Stomach (tissue), 9 donors: ENCODE results near the gene SH3PXD2A. TPM values are rescaled to one million over a fixed set of nuclear protein-coding genes. Genes with fewer than 3 reads are reported as not detected.
A peak's percentile ranks its signal among the peaks of the same experiment; 100 is the strongest.

Experiments used
- DNase-seq, 2 donors: peaks; one replicate each; pipeline versions ENCODE4 v3.0.0 to v3.0.0-alpha.2; 2013 to 2019
- H3K27ac ChIP-seq, 5 donors: fragments of 200-600 bp in 4 of 5; sonication (generic) in 4 of 5; one replicate each; pipeline ENCODE4 v1.5.1; 2013 to 2019; ENCODE audit warnings: mild to moderate bottlenecking in 1 of 5, moderate library complexity in 1 of 5
- H3K27me3 ChIP-seq, 3 donors: fragments of 200-600 bp; sonication (generic); one replicate each; pipeline ENCODE4 v1.5.1; 2017 to 2019; ENCODE audit warnings: mixed run types in 1 of 3
- H3K36me3 ChIP-seq, 4 donors: fragments of 200-600 bp; sonication (generic); 1 replicate in 3 of 4; 2 replicates in 1 of 4; pipeline ENCODE4 v1.5.1; 2016 to 2019
- H3K4me1 ChIP-seq, 4 donors: fragments of 200-600 bp; sonication (generic); one replicate each; pipeline ENCODE4 v1.5.1; 2016 to 2019
- H3K4me3 ChIP-seq, 4 donors: fragments of 200-600 bp; sonication (generic) in 3 of 4; one replicate each; pipeline ENCODE4 v1.5.1; 2016 to 2019; ENCODE audit warnings: mild to moderate bottlenecking in 1 of 4
- H3K9me3 ChIP-seq, 4 donors: fragments of 200-600 bp; sonication (generic); one replicate each; pipeline ENCODE4 v1.5.1; 2016 to 2019
- EP300 ChIP-seq: sonication (generic); formaldehyde crosslinking; IDR thresholded peaks from one replicate; pipeline ENCODE4 v1.6.1; 2017; ENCODE audit warnings: antibody characterized with exemption
- POLR2A ChIP-seq, 4 donors: fragments of 450-650 bp; IDR thresholded peaks; one replicate each; pipeline ENCODE4 v1.6.1; 2016; ENCODE audit warnings: antibody characterized with exemption in 4 of 4, control low read depth in 2 of 4, mild to moderate bottlenecking in 1 of 4, moderate library complexity in 1 of 4
- POLR2AphosphoS5 ChIP-seq, 3 donors: sonication (generic); formaldehyde crosslinking; IDR thresholded peaks; one replicate each; pipeline ENCODE4 v1.6.1; 2016; ENCODE audit warnings: antibody characterized with exemption in 3 of 3
- WGBS, 5 donors: extraction: QIAGEN DNeasy Blood & Tissue Kit in 3 of 5; methylation state at CpG; one replicate each; pipeline versions ENCODE4 v1.1.5 to v1.1.7; 2013 to 2018; 5-methylcytosine and 5-hydroxymethylcytosine counted together
- intact Hi-C: fragments of 100-400 bp; cut with DNase I; formaldehyde crosslinking; loops from one replicate; pipeline ENCODE4 v1.15.1; 2023; ENCODE audit warnings: low total_unique reads
- polyA plus RNA-seq, 3 donors: library from polyadenylated mRNA; stranded (reverse); fragments of 200-250 nt; gene quantifications; one replicate each; pipeline ENCODE4 v1.2.3, GENCODE V29; 2013
- total RNA-seq, 5 donors: library from RNA; depleted of rRNA; stranded (reverse); fragments of >200 nt; gene quantifications; one replicate each; pipeline versions ENCODE4 v1.1.0 to v1.2.3, GENCODE V29; 2014 to 2016
- TF ChIP-seq, protein P1 (sequence below), 7 experiments: fragments of 450-650 bp in 4 of 7; fragments of 200-600 bp in 3 of 7; sonication (generic) in 3 of 7; IDR thresholded peaks; one replicate each; pipeline ENCODE4 v1.5.1; 2016 to 2019; ENCODE audit warnings: antibody characterized with exemption in 7 of 7, control low read depth in 2 of 7, mild to moderate bottlenecking in 1 of 7
- donor health status: healthy with polysubstance abuse.
- donor health status: Bipolar disorder and iron deficiency.
- donor health status: healthy.

SH3PXD2A gene
- total and polyA plus RNA-seq, 8 donors = 12.8 to 51.6 (median 24.0) TPM

- intact Hi-C loops = no loop called here
- no peak overlapping the region for H3K27ac ChIP-seq
- TF ChIP-seq, protein P1, sequence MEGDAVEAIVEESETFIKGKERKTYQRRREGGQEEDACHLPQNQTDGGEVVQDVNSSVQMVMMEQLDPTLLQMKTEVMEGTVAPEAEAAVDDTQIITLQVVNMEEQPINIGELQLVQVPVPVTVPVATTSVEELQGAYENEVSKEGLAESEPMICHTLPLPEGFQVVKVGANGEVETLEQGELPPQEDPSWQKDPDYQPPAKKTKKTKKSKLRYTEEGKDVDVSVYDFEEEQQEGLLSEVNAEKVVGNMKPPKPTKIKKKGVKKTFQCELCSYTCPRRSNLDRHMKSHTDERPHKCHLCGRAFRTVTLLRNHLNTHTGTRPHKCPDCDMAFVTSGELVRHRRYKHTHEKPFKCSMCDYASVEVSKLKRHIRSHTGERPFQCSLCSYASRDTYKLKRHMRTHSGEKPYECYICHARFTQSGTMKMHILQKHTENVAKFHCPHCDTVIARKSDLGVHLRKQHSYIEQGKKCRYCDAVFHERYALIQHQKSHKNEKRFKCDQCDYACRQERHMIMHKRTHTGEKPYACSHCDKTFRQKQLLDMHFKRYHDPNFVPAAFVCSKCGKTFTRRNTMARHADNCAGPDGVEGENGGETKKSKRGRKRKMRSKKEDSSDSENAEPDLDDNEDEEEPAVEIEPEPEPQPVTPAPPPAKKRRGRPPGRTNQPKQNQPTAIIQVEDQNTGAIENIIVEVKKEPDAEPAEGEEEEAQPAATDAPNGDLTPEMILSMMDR (IDR thresholded peaks at IDR 0.05) = no peak
- TF ChIP-seq POLR2A (IDR thresholded peaks at IDR 0.05) (no peak), POLR2AphosphoS5 (IDR thresholded peaks at IDR 0.05) (no peak), EP300 (no peak)
- 66 to 82% (median 71%) methylated on average over 5 of the region's 5 CpGs for WGBS, 5 donors
- H3K36me3 ChIP-seq = no peaks in the 10 kb centered on the region
- H3K9me3 ChIP-seq = no peaks in the 10 kb centered on the region
- peaks cover 0 to 6% (median 0%) of the 10 kb centered on the region in 3 donors for H3K27me3 ChIP-seq
- H3K4me3 ChIP-seq = no peak overlapping the region
- peak in 1 of 2 donors; percentile 75 for DNase-seq
- peaks cover 0 to 14% (median 8%) of the 10 kb centered on the region in 4 donors for H3K4me1 ChIP-seq
Observed at GRCh38 chr10:103569896-103570295, 285.5 kb downstream of the SH3PXD2A start.

DNA sequence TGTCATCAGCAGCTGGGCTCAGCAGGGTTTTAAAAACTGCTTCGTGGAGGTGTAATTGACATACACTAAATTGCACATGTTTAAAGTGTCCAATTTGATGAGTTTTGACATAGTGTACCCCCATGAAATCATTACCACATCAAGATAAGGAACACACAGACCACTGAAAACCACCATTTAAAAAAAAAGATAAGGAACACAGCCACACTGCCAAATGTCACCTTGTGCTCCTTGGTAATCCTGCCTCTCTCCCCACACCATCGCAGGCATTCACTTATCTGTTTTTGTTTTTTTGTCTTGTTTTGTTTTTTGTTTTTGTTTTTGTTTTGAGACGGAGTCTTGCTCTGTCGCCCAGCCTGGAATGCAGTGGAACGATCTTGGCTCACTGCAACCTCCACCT, 286.9 kb downstream of the SH3PXD2A start:
- Histone ChIP-seq H3K4me1 (peaks cover 0 to 13% (median 6%) of the 10 kb centered on the region in 4 donors), H3K27me3 (peaks cover 0 to 6% (median 0%) of the 10 kb centered on the region in 3 donors), H3K4me3 (no peak overlapping the region), H3K9me3 (no peaks in the 10 kb centered on the region), H3K36me3 (no peaks in the 10 kb centered on the region), H3K27ac (no peak overlapping the region)
- no peak for TF ChIP-seq POLR2AphosphoS5 (IDR thresholded peaks at IDR 0.05)
- no peak for TF ChIP-seq EP300
- TF ChIP-seq POLR2A (IDR thresholded peaks at IDR 0.05) = no peak
- TF ChIP-seq, protein P1 (IDR thresholded peaks at IDR 0.05) = no peak
- intact Hi-C loops = no loop called here
- DNase-seq = no peak
- 91 to 96% (median 93%) methylated on average over 5 of the region's 5 CpGs for whole genome bisulfite sequencing, 5 donors

- intact Hi-C loops = no loop called here
- Histone ChIP-seq H3K27ac (no peak overlapping the region), H3K9me3 (no peaks in the 10 kb centered on the region), H3K4me1 (no peaks in the 10 kb centered on the region), H3K27me3 (no peaks in the 10 kb centered on the region), H3K36me3 (no peaks in the 10 kb centered on the region), H3K4me3 (no peak overlapping the region)
- no peak for TF ChIP-seq POLR2AphosphoS5 (IDR thresholded peaks at IDR 0.05)
- TF ChIP-seq EP300 = no peak
- TF ChIP-seq, protein P1 (IDR thresholded peaks at IDR 0.05) = no peak
- no peak for TF ChIP-seq POLR2A (IDR thresholded peaks at IDR 0.05)
- no peak for DNase-seq
- WGBS, 5 donors = 58 to 72% (median 61%) methylated on average over 3 of the region's 3 CpGs
Observed at GRCh38 chr10:103566536-103566935, 288.8 kb downstream of the SH3PXD2A start.

DNA sequence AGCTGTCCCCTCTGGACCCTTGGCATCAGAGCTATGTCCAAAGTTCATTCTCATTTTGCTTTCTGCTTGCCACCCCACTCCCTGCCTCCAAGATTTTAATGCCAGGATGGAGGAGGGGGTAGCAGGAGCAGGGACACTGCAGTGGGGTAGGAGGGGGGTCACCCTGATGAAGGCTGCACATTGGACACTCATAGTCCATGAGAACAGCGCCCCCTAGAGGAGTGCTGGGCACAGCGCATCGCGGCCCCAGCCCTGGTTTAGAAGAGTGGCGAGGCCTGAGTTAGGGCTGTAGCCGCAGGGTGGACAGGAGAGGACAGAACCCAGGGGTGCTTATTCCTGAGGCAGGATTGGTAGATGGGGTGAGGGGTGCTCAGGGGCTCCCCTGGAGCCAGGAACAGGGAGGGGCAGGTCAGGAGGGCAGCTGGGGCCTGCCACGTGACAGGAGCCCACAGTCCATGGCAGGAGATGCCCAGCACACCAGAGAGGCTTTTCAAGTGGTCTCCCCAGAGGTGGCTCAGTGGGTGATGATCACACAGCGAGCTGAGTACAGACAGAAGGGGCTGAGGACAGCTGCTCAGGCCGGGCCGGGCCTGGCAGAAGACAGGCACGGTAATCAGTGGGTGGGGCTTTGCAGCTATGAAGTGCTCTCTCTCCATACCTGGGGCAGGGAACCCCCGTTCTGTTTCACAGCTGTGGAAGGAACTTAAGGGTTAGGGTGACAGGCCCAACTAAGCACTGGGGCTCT, 290.4 kb downstream of the SH3PXD2A start:
- H3K4me1 ChIP-seq = no peaks in the 10 kb centered on the region
- 47 to 67% (median 57%) methylated on average over 11 to 12 of the region's 12 CpGs for WGBS, 5 donors
- no peak for DNase-seq

More for the DNA sequence above, 290.4 kb downstream of the SH3PXD2A start:
- H3K36me3 ChIP-seq = no peaks in the 10 kb centered on the region
- peaks cover 0 to 5% (median 2%) of the 10 kb centered on the region in 4 donors for H3K9me3 ChIP-seq
- no peak overlapping the region for H3K4me3 ChIP-seq
- no peaks in the 10 kb centered on the region for H3K27me3 ChIP-seq
- TF ChIP-seq, protein P1 (IDR thresholded peaks at IDR 0.05) = peak in 3 of 7 experiments; percentile 9 to 45 (median 35)
- no peak for TF ChIP-seq POLR2AphosphoS5 (IDR thresholded peaks at IDR 0.05)
- intact Hi-C loops = no loop called here
- H3K27ac ChIP-seq = no peak overlapping the region
